Stimulated activated CD8-positive, alpha-beta memory T cell treated with anti-CD3 and anti-CD28 coated beads, Interleukin-7, amount 100 ng/mL, for 48 hours (primary cell): Measurements from ENCODE around the gene SSC5D.
"Not testable (repeated sequence)": the region's sequence is repeated elsewhere in the genome, so short reads cannot be mapped to it uniquely, and the experiment has no call there.

Experiments
- DNase-seq, 2 donors: peaks; one replicate each; pipeline ENCODE4 v3.0.0-alpha.2; 2020; ENCODE audit warnings: low read depth in 1 of 2; ENCODE audit errors: extremely low read depth in 1 of 2

SSC5D gene

DNA sequence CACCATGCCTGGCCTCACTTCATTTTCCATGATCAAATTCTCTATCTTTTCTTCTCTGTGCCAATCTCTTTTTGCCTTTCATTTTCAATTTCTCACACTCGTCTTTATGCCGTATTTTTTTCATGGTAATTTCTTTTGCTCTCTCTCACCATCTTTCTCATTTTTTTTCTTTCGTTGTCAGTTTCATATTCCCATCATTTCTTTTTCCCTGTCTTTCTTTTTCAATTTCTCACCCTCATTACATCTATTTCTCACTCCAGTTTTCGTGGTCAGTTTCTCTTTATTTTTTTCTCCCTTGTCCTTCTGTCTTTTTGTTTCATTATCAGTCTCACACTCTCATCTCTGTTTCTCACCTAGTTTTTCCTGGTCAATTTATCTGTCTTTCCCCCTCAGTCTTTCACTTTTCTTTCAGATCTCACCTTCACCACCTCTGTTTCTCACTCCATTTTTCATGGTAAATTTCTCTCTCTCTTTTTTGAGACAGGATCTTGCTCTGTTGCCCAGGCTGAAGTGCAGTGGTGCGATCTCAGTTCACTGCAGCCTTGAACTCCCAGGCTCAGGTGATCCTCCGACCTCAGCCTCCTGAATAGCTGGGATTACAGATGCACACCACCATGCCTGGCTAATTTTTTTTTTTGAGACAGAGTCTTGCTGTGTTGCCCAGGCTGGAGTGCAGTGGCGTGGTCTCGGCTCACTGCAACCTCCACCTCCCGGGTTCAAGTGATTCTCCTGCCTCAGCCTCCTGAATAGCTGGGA is 14.1 kb downstream of the SSC5D start:
- DNase-seq = no peak

- no peak for DNase-seq
Observed at GRCh38 chr19:55503157-55503501, 14.9 kb downstream of the SSC5D start.

DNA sequence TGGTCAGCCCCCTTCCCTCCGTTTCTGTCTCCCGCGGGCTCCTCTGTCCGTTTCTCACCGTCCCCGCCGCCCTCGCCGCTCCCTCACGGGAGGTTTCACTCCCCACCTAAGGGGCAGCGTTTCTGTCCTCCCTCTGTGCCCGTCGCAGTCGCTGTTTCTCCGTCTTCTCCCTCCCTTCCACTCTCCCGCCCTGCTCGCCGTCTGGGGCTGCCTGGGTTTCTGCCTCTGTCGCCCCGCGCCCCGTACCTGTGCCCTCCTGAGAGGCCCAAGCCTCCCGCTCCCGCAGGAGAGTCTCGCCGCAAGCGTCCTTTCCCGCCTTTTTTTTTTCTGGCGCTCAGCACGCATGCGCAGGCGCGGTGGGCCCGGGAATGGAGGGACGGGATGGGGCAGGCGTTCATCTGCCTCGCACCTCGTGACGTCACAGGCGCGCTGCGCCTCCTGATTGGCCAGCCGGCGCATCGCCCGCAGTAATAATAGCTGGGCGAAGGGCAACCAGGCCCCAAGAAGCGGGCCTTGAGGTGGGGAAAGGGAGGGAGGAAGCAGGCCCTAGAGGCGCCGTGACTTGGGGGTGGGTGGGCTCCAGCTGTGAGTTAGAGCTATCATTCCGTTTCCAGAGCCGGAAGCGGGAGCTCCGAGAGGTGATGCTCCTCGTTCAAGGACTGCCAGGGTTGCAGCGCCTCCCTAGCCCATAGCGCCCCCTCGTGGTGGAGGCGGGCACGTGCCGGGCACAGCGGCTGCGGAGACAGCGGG is 15.4 kb downstream of the SSC5D start:
- peak; percentile 83 to 85 for DNase-seq

GRCh38 chr19:55504252-55504603 is 16.0 kb downstream of the SSC5D start:
- no peak for DNase-seq

DNA sequence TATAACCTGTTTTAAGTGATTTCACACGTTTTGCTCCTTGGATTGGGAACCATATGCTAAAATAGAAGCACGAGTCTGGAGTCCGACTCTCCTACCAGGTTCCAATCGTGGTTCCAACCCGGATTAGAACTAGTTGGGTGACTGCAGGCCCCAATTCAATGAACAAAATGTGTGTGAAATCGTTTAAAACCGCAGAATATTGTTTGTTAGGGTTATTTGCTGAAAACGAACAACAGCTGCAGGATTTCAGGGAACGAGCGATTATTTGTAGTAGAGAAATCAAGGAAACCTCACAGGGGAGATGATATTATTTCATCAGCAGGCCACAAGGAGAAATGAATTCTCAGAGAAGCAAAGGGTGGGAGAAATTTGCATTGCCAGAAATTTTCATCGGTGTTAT is 16.7 kb downstream of the SSC5D start:
- DNase-seq = no peak

- DNase-seq = no peak
Observed at GRCh38 chr19:55508120-55508519, 19.9 kb downstream of the SSC5D start.

DNA sequence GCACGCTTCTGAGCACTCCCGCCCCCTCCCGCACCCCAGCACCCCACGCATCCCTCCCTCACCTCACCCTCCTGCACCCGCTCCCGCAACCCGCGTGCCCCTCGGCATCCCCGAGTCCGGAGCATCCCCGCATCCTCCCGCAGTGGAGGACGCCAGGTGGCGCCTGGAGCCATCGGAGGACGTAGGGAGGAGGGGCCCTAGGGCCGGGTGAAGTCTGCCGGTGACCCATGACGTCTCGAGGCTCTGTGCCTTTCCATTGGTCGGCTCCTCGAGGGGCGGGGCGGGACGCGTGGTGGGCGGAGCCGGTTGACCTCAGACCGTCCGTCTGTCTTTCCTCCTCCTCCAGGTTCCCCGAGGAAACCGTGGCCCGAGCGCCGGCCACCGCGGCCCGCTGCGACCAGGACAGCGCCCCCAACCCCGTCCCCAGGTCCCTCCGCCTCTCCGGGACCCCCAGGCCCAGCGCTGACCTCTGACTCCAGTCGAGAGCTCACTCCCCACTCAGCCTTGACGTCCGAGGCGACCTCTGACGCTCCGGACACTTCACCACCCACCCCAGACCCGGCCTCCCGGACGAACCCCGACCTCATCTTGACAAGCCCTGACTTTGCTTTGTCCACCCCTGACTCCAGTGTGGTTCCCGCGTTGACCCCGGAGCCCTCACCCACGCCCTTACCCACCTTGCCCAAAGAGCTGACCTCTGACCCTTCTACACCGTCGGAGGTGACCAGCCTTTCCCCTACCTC is 28.8 kb downstream of the SSC5D start:
- peak; percentile 75 to 83 for DNase-seq

DNA sequence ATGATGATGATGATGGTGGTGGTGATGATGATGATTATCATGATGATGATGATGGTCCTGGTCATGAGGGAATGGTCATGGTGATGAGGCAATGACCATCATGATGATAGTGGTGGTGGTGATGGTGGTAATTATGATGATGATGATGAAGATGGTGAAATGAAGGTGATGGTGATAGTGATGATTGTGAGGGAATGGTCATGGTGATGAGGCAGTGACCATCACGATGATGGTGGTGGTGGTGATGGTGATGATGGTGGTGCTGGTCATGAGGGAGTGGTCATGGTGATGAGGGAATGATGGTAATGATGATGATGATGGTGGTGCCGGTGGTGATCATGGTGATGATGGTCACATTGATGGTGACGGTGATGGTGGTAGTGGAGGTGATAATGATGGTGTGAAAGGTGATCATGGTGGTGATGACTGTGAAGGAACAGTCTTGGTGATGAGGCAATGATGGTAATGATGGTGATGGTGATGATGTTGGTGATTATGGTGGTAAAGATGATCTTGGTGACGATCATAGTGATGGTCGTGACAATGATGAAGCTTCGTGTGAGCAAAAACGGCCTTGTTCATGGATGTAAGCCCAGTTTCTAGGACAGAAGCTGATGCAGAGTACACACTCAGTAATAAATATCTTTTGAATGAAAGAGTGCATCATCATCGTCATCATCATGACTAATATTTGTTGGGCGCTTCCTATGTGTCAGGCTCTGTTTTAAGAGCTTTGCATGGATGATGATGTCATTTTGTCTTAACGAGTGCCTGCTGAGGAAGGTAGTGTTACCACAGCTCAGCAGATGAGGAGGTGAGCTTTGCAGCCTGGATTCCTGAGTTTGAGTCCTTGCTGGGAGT is 31.4 kb downstream of the SSC5D start:
- no peak for DNase-seq

GRCh38 chr19:55520691-55521292 is 32.6 kb downstream of the SSC5D start:
- DNase-seq = no peak

- no peak for DNase-seq
Observed at GRCh38 chr19:55525289-55526101, 37.3 kb downstream of the SSC5D start.

- DNase-seq = no peak
Observed at GRCh38 chr19:55526216-55527196, 38.3 kb downstream of the SSC5D start.

GRCh38 chr19:55527197-55528029 is 39.2 kb downstream of the SSC5D start:
- DNase-seq = no peak

DNA sequence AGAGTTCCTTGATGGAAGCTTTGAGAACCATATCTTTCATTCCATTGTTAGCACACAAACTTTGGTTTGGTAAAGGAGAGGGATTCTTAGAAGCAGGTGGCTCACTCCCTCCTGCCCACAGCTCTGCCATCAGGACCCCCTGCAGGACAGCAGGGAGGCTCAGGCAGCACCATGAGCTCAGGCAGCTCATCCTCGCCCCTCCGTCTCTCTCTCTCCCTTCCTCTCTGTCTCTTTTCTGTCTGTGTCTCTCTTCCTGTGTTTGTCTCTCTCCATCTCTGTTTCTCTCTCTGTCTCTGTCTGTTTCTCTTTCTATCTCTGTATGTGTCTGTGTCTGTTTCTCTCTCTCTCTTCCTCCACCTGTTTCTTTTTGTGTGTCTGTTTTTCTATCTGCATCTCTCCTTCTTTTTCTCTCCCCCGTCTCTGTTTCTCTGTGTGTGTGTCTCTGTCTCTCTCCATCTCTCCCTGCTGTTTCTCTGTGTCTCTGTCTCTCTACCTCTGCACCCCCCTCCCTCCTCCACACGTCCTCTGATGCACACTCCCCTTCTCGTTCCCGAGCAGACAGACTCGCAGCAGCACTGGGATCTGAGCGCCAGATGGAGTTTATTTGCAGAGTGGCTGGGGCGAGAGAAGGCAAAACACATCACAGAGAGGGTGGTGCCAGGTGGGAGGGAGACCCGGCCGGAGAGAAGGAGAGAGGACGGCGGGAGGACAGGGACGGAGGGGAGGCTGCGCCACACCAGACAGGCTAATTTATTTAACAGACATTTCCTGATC is 40.0 kb downstream of the SSC5D start:
- DNase-seq = no peak

DNA sequence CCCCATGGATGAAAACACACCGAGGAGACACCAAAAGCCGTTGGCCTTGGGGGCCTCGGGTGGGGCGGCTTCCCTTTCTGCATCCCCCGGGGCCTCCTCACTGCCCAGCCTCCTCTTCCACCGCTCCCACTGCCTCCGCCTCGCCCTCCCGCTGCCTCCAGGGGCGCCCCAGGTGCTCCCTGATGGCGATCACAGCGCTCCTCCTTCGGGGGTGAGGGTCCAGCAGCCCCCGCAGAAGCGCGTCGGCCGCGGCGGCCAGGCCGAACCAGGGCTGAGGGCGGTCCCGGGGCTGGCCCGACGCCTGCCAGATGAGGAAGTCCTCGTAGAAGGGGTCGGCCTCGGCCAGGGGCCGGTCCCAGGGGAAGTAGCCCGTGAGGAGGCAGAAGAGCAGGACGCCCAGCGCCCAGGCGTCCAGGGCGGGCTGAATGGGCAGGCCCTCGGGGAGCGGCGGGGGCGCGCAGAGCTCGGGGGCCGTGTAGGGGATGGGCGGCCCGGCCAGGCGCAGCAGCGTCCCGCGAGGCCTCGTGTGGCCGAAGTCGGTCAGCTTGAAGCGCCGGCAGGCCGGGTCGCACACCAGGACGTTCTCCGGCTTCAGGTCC is 41.5 kb downstream of the SSC5D start:
- no peak for DNase-seq

GRCh38 chr19:55530996-55531395 is 42.8 kb downstream of the SSC5D start:
- DNase-seq = no peak

DNA sequence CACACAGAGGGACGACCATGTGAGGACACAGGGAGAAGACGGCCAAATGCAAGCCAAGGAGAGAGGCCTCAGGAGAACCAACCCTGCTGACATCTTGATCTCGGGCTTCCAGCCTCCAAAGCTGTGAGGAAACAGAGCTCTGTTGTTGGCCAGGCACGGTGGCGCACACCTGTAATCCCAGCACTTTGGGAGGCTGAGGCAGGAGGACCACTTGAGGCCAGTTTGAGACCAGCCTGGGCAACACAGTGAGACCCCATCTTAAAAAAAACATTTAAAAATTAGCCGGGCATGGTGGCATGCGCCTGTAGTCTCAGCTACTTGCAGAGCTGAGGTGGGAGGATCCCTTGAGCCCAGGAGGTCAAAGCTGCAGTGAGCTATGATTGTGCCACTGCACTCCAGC is 46.0 kb downstream of the SSC5D start:
- not testable (repeated sequence) for DNase-seq
